HL-60/S4 treated with retinoic acid at 250 ng/mL for 4 days and 3 days (cell line): ENCODE data around the gene DAZAP1.

Source experiments
- in situ Hi-C: fragments of 300-500 bp; cut with MboI; formaldehyde crosslinking; loops from 2 replicates; pipeline ENCODE4 v1.7.0; 2022; ENCODE audit warnings: low sequenced_read_pairs

DAZAP1 gene

DNA sequence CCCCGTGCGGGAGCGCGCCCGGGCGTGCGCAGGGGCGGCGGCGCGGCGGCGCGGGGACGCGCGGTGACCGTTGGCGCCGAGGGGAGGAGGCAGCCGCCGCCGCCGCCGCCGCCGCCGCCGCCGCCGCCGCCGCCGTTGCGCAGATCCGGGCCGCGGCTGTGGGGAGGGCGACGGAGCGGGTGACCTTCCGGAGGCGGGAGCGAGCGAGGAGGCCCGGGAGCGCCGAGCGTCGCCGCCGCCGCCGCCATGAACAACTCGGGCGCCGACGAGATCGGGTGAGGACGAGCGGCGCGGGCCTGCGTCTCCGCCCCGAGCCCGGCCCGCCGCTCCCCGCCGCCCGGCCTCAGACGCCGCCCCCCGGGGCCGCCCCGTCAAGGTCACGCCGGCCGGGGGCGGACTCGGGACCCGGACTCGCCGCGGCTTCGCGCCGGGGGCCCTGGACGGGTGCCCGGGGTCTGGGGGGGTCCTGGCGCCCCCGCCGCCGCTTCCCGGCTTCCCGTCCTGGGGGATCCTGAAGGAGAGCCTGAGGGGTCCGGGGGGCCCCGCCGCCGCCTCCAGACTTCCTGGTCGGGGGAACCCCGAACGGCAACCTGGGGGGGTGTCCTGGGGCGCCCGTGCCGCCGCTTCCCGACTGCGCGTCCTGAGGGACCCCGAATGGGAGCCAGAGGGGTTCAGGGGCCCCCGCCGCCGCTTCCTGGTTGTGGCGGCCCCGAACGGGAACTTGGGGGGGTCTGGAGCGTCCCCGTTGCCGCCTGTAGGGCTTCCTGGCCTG is at the start of gene DAZAP1:
Gene DAZAP1 (plus strand): TSS at position 59 of the 772 bp plus-strand sequence. CDS start 188 bp downstream, at position 247.
- in situ Hi-C loops: no loop called here

DNA sequence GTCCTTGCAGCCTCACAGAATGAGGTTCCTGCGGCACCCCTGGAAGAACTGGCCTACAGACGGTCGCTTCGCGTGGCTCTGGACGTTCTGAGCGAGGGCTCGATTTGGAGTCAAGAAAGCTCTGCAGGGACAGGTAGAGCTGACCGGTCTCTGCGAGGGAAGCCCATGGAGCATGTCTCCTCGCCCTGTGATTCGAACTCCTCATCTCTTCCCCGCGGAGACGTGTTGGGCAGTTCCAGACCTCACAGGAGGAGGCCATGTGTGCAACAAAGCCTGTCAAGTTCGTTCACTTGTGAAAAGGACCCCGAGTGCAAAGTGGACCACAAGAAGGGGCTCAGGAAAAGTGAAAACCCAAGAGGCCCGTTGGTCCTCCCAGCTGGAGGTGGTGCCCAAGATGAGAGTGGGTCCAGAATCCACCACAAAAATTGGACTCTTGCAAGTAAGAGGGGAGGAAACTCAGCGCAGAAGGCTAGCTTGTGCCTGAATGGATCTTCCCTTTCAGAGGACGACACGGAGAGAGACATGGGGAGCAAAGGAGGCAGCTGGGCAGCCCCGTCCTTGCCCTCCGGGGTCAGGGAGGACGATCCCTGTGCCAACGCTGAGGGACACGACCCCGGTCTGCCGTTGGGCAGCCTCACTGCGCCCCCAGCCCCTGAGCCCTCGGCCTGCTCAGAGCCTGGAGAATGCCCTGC is 47.1 kb upstream of the DAZAP1 start:
- in situ Hi-C loops: no loop called here

DNA sequence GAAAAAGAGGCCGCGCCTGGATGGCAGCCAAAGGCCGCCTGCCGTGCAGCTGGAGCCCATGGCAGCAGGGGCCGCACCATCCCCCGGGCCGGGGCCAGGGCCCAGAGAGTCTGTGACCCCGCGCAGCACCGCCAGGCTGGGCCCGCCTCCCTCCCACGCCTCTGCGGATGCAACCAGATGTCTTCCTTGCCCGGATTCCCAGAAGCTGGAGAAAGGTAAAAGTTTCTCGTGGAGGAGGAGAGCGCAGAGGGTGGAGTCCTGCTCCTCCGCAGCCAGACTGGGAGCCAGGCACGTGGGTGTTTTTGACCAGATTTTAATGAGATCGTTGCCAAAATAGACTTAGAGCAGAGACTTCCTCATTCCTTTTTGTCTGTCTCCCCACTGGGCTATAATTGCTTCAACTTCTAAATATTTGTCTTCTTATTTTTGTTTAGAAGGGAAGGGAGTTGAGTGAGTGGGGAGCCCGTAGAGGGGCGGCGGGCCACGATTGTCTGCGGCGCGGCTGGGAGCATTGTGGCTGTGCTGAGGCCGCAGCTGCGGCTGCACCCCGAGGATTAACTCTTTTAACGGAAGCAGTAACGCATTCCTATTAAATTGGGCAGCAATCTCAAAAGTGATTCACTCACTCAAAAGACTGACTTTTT is 46.4 kb upstream of the DAZAP1 start:
- in situ Hi-C loops: no loop called here

DNA sequence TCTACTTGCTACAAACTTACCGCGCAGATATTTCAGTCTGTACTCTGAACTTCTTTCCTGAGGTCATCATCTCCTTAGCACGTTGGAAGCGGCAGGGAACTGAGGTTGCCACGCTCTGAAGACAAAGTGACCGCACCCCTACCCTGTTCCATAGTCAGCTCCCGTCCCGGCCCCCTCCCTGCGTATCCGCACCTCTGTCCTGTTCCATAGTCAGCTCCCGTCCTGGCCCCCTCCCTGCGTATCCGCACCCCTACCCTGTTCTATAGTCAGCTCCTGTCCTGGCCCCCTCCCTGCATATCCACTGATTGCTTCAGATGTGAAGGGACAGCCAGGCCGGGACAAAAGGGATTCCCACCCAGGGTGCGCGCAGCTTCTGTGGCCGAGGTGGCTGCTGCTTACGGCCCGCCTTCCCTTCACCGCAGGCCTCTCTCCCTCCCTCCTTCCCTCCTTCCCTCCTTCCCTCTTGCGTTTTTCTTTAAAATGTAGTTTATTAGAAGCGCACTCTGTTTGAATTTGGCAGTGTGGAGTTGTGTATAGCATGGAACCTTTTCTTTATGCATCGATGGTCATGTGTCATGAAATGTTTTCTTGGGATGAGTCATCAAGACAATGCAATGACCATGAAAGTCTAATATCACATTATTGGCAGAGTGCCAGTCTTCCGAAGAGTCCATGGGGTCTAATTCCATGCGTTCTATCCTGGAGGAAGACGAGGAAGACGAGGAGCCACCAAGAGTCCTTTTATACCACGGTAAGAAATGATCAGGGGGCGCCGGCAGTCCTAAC is 45.6 kb upstream of the DAZAP1 start:
- in situ Hi-C loops: no loop called here

DNA sequence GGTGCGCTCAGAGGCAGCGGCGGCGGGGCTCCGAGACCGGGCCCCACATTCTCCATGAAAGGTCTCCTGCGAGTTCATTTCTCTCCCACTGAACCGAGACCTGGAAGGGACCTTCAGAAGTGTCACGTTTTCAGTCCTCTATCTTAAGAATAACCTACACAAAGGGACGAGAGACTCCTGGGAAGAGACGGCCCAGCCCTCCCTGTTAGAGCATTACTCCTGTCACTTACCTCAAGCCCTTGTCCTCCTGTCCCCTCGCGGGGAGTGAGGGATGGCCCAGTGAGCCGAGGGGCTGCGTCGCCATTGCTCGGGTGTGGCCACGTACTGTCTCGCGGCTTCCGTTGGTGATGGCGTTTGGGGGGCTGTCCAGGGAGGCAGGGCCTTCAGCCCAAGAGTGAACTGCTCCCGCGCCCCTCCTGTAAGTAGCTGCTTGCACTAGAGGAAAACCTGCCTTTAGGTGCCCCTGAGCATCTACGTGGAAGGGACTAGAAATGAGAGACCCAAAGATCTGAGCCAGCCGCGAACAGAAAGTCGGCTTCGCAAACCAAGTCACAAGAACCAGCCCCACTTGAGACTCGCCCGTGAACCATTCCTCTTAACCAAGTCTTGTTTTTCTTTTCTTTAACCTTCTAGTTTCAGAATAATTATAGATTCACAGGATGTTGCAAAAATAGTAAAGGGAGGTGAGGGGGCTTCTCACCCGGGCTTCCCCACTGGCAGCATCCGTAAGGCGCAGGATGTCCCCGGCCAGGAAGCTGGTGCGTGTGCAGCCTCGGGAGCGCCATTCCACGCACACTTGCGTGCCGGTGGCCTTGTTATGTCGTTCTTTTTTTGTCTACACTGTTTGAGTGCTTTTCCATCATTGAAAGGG is 44.8 kb upstream of the DAZAP1 start:
- in situ Hi-C loops: no loop called here

DNA sequence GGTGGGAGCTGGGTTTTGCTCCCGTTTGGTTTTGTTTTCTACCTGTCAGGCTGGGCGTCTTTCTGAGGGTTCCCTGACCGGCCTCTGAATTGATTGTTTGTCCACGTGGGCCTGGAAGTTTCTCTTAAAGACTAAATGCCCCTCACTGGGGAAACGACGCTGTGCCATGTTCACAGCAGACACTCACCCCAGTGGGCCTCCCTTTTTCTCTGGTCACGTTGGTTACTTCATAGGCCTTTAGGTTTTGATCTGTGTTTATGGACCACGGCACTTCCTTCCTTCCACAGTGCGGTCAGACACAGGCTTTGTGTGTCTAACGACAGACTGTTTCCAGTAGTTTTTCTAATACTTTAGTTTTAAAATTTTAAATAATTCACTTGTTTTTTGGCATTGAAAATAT is 43.8 kb upstream of the DAZAP1 start:
- in situ Hi-C loops: no loop called here

DNA sequence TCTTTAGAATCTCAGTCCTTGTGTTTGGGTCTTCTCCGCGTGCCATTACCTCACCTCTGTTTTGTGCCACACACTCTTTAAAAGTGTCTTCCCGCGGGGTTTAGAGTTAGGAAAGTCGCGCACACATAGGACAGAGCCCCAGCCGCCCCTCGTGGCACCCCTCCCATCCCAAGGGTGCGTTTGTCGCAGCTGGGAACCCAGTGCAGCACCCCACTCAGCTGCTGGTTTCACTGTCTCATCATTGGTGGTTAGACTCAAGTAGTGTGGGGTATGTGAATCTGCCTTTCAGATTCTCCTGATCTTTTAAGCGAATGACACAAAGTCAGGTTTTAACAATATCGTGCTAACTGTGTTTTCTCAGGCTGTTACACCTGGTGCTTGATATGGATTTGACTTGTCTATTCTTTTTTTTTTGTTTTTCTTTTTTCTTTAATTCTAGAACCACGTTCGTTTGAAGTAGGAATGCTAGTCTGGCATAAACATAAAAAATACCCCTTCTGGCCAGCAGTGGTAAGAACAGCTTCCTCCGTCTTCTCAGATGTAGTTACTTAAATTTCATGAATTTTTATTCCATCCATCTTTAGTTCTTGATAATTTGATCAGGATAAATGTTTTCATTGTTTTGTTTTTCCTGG is 43.2 kb upstream of the DAZAP1 start:
- in situ Hi-C loops: no loop called here

DNA sequence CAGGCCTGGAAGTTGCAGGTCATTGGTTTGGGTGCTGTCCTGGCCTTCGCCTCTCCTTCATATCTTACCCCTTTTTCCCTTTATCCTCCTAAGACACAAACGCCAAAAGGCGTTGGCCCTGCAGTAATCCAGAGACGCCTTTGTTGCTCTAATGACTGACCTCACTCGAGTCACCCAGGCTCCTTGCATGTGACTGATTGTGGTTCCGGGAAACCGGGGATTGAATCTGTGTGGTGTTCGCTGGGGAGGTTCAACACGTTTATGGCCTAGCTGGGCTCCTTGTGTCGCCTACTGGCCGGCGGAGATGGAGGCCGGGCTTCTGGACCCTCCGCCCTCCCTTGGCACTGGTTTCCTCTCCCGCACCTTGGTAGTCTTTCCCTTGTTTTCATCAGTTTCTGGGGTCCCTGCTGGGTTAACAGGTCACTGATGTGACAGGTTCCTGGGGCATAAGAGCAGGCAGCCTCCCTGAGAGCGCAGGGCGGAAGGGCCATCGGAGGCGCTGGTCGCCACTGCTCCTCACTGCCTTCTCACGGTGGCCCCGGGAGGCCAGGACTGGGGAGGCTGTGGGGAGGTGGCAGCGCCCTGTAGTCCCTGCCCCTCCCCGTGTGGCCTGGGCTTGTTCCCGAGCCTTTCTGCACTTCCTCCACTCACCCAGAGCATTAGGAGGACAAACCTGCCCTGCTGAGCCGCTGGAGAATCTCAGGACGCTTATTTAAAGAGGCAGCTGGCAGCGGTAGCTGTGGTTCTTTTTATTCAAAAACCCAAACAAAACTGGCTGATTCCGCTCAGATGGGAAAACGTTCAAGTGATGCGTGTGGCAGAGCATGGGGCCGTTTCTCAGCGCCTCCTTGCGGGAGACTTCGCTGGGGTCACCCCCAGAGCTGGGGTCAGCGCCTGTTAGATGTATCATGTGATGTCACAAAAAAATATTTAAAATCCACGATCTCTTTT is 41.8 kb upstream of the DAZAP1 start:
- in situ Hi-C loops: no loop called here

DNA sequence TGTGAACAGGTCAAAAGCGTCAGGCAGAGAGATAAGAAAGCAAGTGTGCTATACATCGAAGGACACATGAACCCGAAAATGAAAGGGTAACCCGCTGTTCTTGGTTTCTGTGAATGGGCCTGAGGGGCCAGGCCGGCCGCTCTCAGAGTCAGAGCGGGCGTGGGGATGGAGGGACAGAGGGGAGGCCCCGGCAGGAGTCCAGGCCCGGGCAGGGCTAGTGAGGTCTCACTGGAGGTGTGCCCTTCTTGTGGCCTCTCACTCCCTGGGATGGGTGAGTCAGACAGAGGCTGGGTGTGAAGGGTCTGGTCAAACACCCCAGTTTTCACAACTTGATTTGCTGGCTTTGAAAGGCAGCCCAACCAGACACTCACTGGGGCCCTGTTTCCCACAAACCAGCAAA is 41.1 kb upstream of the DAZAP1 start:
- in situ Hi-C loops: no loop called here

DNA sequence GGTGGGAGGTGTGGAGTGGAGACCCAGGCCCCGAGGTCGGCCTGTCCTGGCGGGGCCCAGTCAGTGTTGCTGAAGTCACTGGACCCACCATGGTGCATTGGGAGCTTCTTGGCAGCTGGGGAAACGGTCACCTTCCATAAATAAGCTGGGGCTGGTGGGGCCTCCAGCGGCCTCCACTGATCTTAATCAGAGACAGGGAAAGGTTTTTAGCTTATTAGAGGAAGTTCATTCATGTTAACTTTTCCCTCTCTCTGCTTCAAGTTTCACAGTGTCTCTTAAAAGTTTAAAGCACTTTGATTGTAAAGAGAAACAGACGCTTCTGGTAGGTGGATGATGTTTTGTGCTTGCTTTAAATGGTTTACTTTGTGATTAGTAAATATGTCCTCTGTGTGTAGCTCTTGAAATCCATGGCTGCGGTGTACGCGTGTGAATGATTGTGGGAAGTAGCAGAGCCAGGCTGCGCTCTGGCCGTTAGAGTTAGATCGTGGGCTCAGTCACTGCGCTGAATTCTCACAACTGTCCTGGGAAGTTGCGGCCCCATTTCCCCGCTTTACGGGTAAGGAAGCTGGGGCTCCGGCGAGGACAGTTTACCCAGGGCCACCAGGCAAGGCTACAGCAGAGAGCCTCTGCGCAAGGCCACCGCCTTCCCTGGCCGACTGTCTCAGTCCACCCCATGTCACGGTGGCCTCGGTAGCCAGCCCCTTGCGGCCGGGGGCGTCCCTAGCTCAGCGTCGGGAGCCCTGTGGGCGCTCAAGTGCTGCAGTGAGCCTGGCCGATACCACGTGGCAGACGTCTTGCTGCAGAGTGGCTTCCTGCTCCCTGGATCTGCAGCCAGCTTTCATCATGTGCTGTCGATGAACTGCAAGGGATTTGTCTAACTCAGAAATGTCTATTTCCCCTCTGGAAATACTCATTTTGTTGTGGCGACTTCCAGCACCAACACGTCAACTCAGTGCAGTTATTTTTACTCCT is 40.2 kb upstream of the DAZAP1 start:
- in situ Hi-C loops: no loop called here

DNA sequence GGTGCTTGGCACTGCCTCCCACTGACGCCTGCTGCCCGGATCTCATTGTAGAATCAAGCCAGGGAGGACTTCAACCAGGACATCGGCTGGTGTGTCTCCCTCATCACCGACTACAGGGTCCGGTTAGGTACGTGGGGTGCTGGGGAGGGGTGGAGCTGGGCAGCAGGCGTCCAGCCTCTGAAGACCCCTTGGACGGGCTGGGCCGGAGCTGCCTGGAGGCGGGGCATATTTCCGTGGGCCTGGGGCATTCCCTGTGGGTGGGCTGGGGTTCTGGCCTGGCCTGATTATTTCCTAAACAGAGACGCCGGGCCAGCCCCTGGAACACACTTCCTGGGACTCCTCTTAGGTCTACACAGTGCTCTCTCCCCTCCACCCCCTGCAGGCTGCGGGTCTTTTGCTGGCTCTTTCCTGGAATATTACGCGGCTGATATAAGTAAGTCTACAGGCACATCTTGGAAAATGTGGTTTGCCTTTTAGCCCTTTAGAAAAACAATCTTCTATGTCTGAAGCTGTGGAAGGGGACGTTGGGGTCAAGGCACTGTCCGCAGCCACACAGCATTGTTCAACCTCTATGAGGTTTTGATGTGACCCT is 38.1 kb upstream of the DAZAP1 start:
- in situ Hi-C loops: no loop called here

DNA sequence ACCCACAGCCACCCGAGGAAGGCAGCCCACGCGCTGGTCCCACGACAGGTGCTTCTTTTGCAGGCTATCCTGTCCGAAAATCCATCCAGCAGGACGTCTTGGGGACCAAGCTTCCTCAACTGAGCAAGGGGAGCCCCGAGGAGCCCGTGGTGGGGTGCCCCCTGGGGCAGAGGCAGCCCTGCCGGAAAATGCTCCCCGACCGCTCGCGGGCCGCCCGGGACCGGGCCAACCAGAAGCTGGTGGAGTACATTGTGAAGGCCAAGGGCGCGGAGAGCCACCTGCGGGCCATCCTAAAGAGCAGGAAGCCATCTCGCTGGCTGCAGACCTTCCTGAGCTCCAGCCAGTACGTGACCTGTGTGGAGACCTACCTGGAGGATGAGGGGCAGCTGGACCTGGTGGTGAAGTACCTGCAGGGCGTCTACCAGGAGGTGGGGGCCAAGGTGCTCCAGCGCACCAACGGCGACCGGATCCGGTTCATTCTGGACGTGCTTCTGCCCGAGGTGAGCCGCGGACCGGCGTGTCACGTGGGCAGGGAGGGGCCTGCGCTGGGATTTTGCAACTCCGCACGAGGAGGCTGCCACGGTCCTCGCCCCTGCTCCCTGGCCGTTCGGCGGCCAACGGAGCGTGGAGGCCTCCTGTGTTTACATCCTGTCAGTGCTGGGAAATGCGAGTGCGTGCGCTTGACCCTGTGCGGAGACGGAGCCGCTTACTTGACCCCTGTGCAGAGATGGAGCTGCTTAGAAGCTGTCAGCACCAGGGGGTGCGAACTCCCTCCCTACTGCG is 36.6 kb upstream of the DAZAP1 start:
- in situ Hi-C loops: loop anchor here (10.0 kb wide), 1 partner anchor 96 kb away; the partner anchor contains the start of gene FAM174C

DNA sequence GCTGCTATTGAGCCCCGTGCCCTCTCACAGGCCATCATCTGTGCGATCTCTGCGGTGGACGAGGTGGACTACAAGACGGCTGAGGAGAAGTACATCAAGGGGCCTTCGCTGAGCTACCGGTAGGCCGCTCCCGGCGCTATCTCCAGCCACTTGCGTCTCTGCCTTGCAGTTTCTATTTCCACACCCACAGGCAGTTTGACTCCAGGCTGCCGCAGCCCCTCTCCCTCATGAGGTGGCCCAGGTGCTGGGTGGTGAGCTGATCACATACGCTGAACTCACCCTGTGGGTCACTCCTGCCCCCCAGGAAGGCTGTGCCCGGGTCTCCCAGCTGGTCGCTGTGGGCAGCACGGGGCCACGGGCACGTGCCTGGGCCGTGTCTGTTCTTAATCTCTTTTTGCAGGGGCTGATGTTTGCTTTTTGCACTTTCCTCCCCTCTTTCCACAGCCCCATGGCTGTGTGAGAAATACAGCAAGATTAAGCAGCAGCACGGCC is 34.3 kb upstream of the DAZAP1 start:
- in situ Hi-C loops: loop anchor here (10.0 kb wide), 1 partner anchor 98 kb away; the partner anchor contains the start of gene FAM174C

DNA sequence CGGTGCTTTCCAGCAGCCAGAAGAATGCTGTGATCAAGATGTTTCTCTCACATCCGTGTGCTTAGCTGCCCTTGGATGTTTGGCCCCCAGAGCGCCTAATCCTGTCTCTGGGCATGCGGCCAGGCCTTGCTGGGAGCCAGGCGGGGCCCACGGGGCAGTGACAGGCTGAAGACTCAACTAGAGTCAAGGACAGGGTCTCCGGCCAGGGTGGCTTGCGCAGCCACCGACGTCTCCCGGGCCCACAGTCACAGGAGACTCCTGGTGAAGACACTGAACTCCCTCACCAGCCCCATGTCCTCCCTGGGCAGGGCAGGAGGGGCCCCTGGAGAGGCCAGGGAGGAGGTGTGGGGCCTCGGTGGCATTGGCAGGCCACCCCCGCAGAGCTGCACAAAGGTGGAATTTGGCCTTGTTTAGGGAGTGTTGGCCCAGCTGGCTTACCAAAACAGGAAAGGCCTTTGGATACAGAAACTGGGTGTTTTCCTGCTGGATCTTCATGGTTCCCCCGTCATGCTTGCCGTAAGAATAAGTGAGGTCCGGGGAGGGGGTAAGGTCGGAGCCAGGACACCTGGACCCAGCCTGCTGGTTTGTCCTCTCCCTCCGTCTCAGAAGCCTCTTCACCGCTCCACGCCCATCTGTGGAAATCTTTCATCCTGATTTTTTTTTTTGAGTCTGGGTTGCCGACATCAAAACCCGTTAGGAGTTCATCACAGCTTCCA is 33.7 kb upstream of the DAZAP1 start:
- in situ Hi-C loops: loop anchor here (10.0 kb wide), 1 partner anchor 99 kb away; the partner anchor contains the start of gene FAM174C

DNA sequence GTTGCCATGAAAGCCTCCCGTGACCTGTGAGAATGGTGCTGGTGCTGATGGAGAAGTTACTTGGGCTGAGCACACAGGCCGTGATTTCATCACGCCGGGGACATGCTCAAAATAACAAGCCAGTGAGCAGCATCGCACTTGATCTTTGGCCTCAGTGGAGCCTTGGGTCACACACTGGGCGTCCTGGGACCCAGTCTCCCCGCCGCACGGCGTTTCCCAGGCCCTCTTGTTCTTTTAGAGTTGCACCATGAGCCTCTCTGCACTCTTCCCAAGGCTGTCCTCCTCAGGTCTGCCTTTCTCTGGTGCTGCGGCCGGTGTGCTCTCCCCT is 33.2 kb upstream of the DAZAP1 start:
- in situ Hi-C loops: loop anchor here (10.0 kb wide), 1 partner anchor 99 kb away; the partner anchor contains the start of gene FAM174C
